Pancreas (tissue), 10 donors: ENCODE measurements around the gene FBN3. TPM values are rescaled to one million over a fixed set of nuclear protein-coding genes. Genes with fewer than 3 reads are reported as not detected.
"Not testable (repeated sequence)": the region's sequence is repeated elsewhere in the genome, so short reads cannot be mapped to it uniquely, and the experiment has no call there.

ENCODE experiments used
- ATAC-seq, 4 donors: fragments of 200-7000 bp; cut with Tn5 transposase; one replicate each; pipeline versions ENCODE4 v1.8.0 to v1.9.1; 2020; ENCODE audit warnings: mild to moderate bottlenecking in 4 of 4, moderate library complexity in 4 of 4
- DNase-seq, 6 donors: peaks; one replicate each; pipeline ENCODE4 v3.0.0-alpha.2; 2020
- FAIRE-seq: peaks from 2 replicates; lab custom pipeline; 2012; peaks lifted over from hg19 to GRCh38; lab: Jason Lieb, UNC
- H3K27ac ChIP-seq, 4 donors: fragments of 200-600 bp; sonication (generic); 1 replicate in 3 of 4; 2 replicates in 1 of 4; pipeline versions ENCODE4 v1.5.0 to v1.8.0; 2020
- H3K27me3 ChIP-seq, 4 donors: fragments of 200-600 bp; one replicate each; pipeline ENCODE4 v1.8.0; 2021
- H3K36me3 ChIP-seq, 3 donors: fragments of 200-600 bp; sonication (generic) in 1 of 3; one replicate each; pipeline versions ENCODE4 v1.5.0 to v1.8.0; 2020 to 2021
- H3K4me1 ChIP-seq, 3 donors: fragments of 200-600 bp; one replicate each; pipeline ENCODE4 v1.8.0; 2021
- H3K4me3 ChIP-seq, 4 donors: fragments of 200-600 bp; sonication (generic) in 2 of 4; one replicate each; pipeline versions ENCODE4 v1.5.0 to v1.8.0; 2020 to 2021
- H3K9me3 ChIP-seq, 4 donors: fragments of 200-600 bp; one replicate each; pipeline ENCODE4 v1.8.0; 2021
- WGBS, 2 donors: extraction: QIAGEN DNeasy Blood & Tissue Kit; methylation state at CpG; one replicate each; pipeline ENCODE4 v1.1.7; 2013; 5-methylcytosine and 5-hydroxymethylcytosine counted together
- intact Hi-C, 3 donors: fragments of 100-400 bp; cut with DNase I; formaldehyde crosslinking; loops; one replicate each; pipeline versions ENCODE4 v1.11.1 to v1.14.2; 2022
- polyA plus RNA-seq, 2 donors: library from polyadenylated mRNA; stranded (reverse); fragments of 200-250 nt; gene quantifications; one replicate each; pipeline ENCODE4 v1.2.3, GENCODE V29; 2013
- total RNA-seq, 6 donors: library from RNA; stranded (reverse); fragmentation: NEBNext Ultra II Directional in 4 of 6; extraction: Animal tissue kit (Norgen Biotek cat#: 25700) in 4 of 6; gene quantifications; one replicate each; pipeline versions ENCODE4 v1.2.1 to v1.2.4, GENCODE V29; 2021 to 2023
- TF ChIP-seq, protein P1 (sequence below), 4 donors: fragments of 200-600 bp; sonication (generic) in 3 of 4; IDR thresholded peaks; one replicate each; pipeline versions ENCODE4 v1.5.0 to v1.8.0; 2021; ENCODE audit warnings: antibody characterized with exemption in 4 of 4
- donor health status: healthy with polysubstance abuse.
- donor health status: DM: no; HTN: no; CAD: no; lungs with moderate emphysema.
- donor health status: DM: no; HTN: no; CAD: no.
- donor health status: control.
- donor health status: control.
- donor health status: Bipolar disorder and iron deficiency.
- donor health status: DM: yes; HTN: yes; CAD: no.
- donor health status: DM: no; HTN: no; CAD: no.
- donor health status: DM: no; HTN: no; CAD: no.
- donor health status: DM: yes; HTN: yes; CAD: no.

Gene FBN3
- total and polyA plus RNA-seq, 8 donors: under 0.01 to 0.20 (median 0.03) TPM; not detected in 2

DNA sequence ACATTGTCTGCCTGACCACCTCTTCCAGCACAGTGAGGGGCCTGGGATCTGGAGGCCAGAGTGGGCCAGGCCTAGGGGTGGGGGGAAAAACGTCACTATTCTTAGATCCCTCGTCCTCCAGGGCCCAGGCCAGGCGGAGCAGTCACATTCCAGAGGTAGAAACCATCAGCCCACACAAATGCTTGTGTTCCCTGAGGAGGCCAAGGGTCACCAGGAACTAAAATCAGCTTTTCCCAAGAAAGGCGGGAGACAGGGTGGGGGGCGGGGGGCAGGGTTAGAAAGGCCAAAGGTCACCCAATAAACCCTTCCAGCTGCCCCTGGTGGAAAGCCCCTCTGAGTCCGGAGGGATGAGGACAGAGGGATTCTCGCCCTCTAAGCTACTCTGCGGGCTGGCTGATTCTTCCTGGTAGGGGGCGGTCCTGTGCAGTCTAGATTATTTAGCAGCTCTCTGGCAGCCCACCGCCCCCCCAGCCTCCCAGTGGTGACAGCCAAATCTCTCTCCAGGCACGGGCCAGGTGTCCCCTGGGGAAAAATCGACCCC lies 120.4 kb downstream of the FBN3 start:
- H3K4me1 ChIP-seq: no peaks in the 10 kb centered on the region
- intact Hi-C loops: no loop called here
- ATAC-seq: peak in 1 of 4 donors; percentile 28
- H3K27ac ChIP-seq: no peak overlapping the region
- WGBS, 2 donors: 47 to 54% methylated on average over 12 of the region's 12 CpGs
- FAIRE-seq: no peak
- H3K27me3 ChIP-seq: no peaks in the 10 kb centered on the region
- H3K9me3 ChIP-seq: no peaks in the 10 kb centered on the region
- H3K36me3 ChIP-seq: no peaks in the 10 kb centered on the region
- TF ChIP-seq, protein P1, sequence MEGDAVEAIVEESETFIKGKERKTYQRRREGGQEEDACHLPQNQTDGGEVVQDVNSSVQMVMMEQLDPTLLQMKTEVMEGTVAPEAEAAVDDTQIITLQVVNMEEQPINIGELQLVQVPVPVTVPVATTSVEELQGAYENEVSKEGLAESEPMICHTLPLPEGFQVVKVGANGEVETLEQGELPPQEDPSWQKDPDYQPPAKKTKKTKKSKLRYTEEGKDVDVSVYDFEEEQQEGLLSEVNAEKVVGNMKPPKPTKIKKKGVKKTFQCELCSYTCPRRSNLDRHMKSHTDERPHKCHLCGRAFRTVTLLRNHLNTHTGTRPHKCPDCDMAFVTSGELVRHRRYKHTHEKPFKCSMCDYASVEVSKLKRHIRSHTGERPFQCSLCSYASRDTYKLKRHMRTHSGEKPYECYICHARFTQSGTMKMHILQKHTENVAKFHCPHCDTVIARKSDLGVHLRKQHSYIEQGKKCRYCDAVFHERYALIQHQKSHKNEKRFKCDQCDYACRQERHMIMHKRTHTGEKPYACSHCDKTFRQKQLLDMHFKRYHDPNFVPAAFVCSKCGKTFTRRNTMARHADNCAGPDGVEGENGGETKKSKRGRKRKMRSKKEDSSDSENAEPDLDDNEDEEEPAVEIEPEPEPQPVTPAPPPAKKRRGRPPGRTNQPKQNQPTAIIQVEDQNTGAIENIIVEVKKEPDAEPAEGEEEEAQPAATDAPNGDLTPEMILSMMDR (IDR thresholded peaks at IDR 0.05): no peak
- no peak overlapping the region for H3K4me3 ChIP-seq
- no peak for DNase-seq

GRCh38 chr19:8025316-8025715 lies 124.1 kb downstream of the FBN3 start:
- Histone ChIP-seq H3K4me3 (no peak overlapping the region), H3K27me3 (no peaks in the 10 kb centered on the region), H3K27ac (no peak overlapping the region), H3K9me3 (no peaks in the 10 kb centered on the region), H3K36me3 (no peaks in the 10 kb centered on the region), H3K4me1 (no peaks in the 10 kb centered on the region)
- FAIRE-seq (no peak), DNase-seq (no peak), ATAC-seq (no peak)
- intact Hi-C loops: no loop called here
- TF ChIP-seq, protein P1 (IDR thresholded peaks at IDR 0.05): no peak
- 69 to 72% methylated on average over 5 of the region's 5 CpGs for WGBS, 2 donors

- H3K9me3 ChIP-seq, ATAC-seq, H3K36me3 ChIP-seq, DNase-seq, H3K4me3 ChIP-seq, H3K27ac ChIP-seq, FAIRE-seq, intact Hi-C loops, H3K27me3 ChIP-seq, H3K4me1 ChIP-seq: not testable (repeated sequence)
- WGBS, 2 donors: 88 to 98% methylated on average over 3 of the region's 3 CpGs
Measured at GRCh38 chr19:8024256-8024655, 125.1 kb downstream of the FBN3 start.

DNA sequence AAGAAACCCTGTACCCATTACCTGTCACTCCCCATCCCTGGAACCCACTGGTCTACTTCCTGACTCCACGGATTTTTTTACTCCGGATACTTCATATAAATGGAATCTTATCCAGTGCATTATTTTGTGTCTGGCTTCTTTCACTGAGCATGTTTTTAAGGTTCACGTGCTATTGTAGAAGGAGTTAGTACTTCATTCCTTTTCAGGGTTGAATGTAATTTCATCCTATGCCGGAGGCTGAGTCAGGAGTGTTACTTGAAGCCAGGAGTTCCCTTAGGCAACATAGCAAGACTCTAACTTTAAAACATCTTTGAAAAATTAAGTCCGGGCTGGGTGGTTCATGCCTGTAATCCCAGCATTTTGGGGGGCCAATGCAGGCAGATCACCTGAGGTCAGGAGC lies 126.0 kb downstream of the FBN3 start:
- TF ChIP-seq, protein P1 (IDR thresholded peaks at IDR 0.05): no peak
- DNase-seq (no peak), FAIRE-seq (no peak), ATAC-seq (no peak)
- Histone ChIP-seq H3K9me3 (no peaks in the 10 kb centered on the region), H3K4me3 (no peak overlapping the region), H3K36me3 (no peaks in the 10 kb centered on the region), H3K27ac (no peak overlapping the region), H3K4me1 (no peaks in the 10 kb centered on the region), H3K27me3 (no peaks in the 10 kb centered on the region)
- 82 to 90% methylated on average over 5 of the region's 5 CpGs for WGBS, 2 donors
- intact Hi-C loops: no loop called here

GRCh38 chr19:8022275-8022674 lies 127.1 kb downstream of the FBN3 start:
- TF ChIP-seq, protein P1 (IDR thresholded peaks at IDR 0.05): no peak
- H3K4me3 ChIP-seq: no peak overlapping the region
- H3K27me3 ChIP-seq: no peaks in the 10 kb centered on the region
- H3K9me3 ChIP-seq: no peaks in the 10 kb centered on the region
- DNase-seq (no peak), ATAC-seq (no peak), FAIRE-seq (no peak)
- no peaks in the 10 kb centered on the region for H3K36me3 ChIP-seq
- no peaks in the 10 kb centered on the region for H3K4me1 ChIP-seq
- intact Hi-C loops: no loop called here
- no peak overlapping the region for H3K27ac ChIP-seq
- 80 to 82% methylated on average over 13 of the region's 13 CpGs for WGBS, 2 donors
